ENCODE data around the gene TRERF1. TPM values are rescaled to one million over a fixed set of nuclear protein-coding genes. Genes with fewer than 3 reads are reported as not detected.
A peak's percentile ranks its signal among the peaks of the same experiment; 100 is the strongest.

Gene TRERF1
- total RNA-seq, 1 donor from 2014 or later, result 13.2 TPM

DNA sequence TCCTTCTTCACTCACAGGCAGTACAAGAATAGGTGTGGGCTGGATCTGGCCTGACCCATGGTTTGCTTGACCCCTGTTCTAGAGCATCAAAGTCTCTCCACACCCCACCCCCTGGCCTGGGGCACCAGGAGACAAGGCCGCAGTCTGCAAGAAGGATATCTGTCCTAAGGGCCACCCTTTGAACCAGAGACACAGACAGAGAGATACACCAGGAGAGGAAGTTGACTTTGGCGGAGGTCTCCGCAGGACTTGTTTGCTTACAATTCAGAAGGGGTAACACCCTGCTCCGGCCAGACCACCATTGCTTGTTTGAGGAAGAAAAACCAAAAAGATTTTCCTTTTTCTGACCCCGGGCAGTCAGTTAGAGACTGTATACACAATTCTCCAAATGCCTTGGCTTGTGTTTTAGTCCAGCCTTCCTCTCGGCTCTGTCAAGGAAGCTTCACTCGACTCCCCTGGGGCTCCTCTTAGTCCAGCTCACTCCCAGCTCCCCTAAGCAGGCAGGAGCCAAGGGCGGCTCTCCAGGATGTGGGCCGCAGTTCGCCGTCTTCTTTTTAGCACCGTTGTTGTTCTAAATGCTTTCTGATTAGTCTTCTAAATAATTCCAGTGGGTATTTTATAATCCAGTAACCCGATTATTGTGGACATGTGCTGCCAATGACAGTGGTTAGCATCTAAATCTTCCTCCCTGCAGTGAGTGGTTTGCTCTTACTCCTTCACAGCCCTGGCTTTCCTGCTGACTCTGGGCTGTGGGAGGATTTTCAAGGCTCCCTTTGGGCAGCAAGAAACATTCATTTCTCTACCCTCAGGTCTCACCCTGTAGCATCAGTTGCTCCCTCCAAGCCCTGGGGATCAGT lies 175.5 kb downstream of the TRERF1 start:
- no peak for TF ChIP-seq CTCF (conservative IDR thresholded peaks at IDR 0.05)
- H3K27ac Mint-ChIP-seq, result peak overlapping the region; percentile 45
- no peak overlapping the region for H3K4me3 Mint-ChIP-seq

GRCh38 chr6:42275376-42276033 lies 176.2 kb downstream of the TRERF1 start:
- Mint-ChIP-seq H3K4me1 (ENCODE audit: unreplicated experiment) (peaks cover 24% of the 10 kb centered on the region), H3K4me3 (no peak overlapping the region), H3K27ac (peak overlapping the region; percentile 45), H3K36me3 (peaks cover 4% of the 10 kb centered on the region), H3K27me3 (no peaks in the 10 kb centered on the region), H3K9me3 (no peaks in the 10 kb centered on the region)
- no peak for DNase-seq (ENCODE audit: extremely low spot score, unreplicated experiment)
- TF ChIP-seq CTCF (conservative IDR thresholded peaks at IDR 0.05), result no peak

More for the DNA sequence above, 175.5 kb downstream of the TRERF1 start:
- Mint-ChIP-seq H3K9me3 (no peaks in the 10 kb centered on the region), H3K4me1 (ENCODE audit: unreplicated experiment) (peaks cover 28% of the 10 kb centered on the region), H3K36me3 (peaks cover 4% of the 10 kb centered on the region), H3K27me3 (no peaks in the 10 kb centered on the region)
- no peak for DNase-seq (ENCODE audit: extremely low spot score, unreplicated experiment)

GRCh38 chr6:42274898-42275297 lies 176.8 kb downstream of the TRERF1 start:
- no peak for TF ChIP-seq CTCF (conservative IDR thresholded peaks at IDR 0.05)
- DNase-seq (ENCODE audit: extremely low spot score, unreplicated experiment), result no peak
- Mint-ChIP-seq H3K27ac (no peak overlapping the region), H3K36me3 (peaks cover 7% of the 10 kb centered on the region), H3K4me1 (ENCODE audit: unreplicated experiment) (peaks cover 24% of the 10 kb centered on the region), H3K4me3 (no peak overlapping the region), H3K27me3 (no peaks in the 10 kb centered on the region), H3K9me3 (no peaks in the 10 kb centered on the region)

DNA sequence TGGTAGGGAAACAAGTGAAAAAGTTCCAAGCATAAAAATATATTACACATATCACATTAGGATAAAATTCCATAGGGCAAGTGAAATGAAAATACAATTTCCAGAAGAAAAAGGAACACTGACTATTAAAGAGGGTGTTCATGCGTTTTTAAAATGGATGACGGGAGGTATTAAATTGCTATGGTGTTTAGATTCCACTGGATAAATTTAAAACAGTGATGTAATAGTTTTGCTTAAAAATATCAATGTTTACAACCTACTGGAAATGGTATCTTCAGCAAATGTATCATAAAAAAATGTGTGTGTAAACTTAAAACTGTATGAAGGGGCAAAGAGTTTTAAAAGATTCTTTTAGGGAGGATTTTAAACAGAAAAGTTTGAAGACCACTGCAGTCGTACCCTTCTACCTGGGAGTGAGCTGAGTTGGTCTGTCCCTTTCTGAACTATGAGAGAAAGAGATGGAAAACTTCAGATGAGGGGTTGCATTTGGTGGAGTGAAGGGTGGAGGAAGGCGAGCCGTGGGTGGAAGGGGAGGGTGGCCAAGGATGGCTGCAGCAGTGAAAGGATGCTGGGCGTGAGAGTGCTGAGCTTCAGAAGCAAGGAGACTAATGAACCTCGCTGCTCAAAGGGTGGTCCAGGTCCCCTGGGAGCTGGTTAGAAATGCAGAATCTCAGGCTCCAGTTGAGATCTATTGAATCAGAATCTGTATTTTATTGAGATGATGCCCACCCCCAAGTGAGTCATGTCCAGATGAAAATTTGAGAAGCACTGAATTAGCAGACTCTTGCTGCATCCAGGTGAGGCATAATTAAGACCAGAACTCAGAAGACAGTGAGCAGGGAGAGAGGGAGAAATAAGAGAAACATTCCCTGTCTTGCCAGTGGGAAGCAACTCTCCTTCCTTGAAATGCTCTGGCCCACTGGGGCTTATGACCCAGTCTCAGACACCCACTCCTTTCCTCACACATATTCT lies 179.6 kb downstream of the TRERF1 start:
- TF ChIP-seq CTCF (conservative IDR thresholded peaks at IDR 0.05), result no peak
- Mint-ChIP-seq H3K9me3 (no peaks in the 10 kb centered on the region), H3K36me3 (peaks cover 7% of the 10 kb centered on the region), H3K4me3 (no peak overlapping the region), H3K4me1 (ENCODE audit: unreplicated experiment) (peaks cover 15% of the 10 kb centered on the region), H3K27me3 (no peaks in the 10 kb centered on the region), H3K27ac (no peak overlapping the region)
- DNase-seq (ENCODE audit: extremely low spot score, unreplicated experiment), result no peak

GRCh38 chr6:42269974-42270510 lies 181.7 kb downstream of the TRERF1 start:
- Mint-ChIP-seq H3K9me3 (no peaks in the 10 kb centered on the region), H3K4me3 (no peak overlapping the region), H3K27me3 (no peaks in the 10 kb centered on the region), H3K27ac (no peak overlapping the region), H3K4me1 (ENCODE audit: unreplicated experiment) (peaks cover 6% of the 10 kb centered on the region), H3K36me3 (peaks cover 7% of the 10 kb centered on the region)
- no peak for TF ChIP-seq CTCF (conservative IDR thresholded peaks at IDR 0.05)
- no peak for DNase-seq (ENCODE audit: extremely low spot score, unreplicated experiment)
